IPS-15b (cell line): ENCODE data around the gene CCDC97.
A peak's percentile ranks its signal among the peaks of the same experiment; 100 is the strongest.

ENCODE experiments used
- H3K27me3 ChIP-seq: one replicate; pipeline ENCODE4 v1.6.1; 2013; ENCODE audit warnings: low read length; ENCODE audit not compliant: control insufficient read depth, insufficient read depth
- H3K36me3 ChIP-seq: one replicate; pipeline ENCODE4 v1.6.1; 2013; ENCODE audit warnings: low read length; ENCODE audit not compliant: control insufficient read depth, insufficient read depth
- H3K4me1 ChIP-seq: one replicate; pipeline ENCODE4 v1.6.1; 2013; ENCODE audit warnings: mild to moderate bottlenecking, low read length; ENCODE audit not compliant: control insufficient read depth, insufficient read depth
- H3K4me3 ChIP-seq: one replicate; pipeline ENCODE4 v1.5.1; 2013; ENCODE audit warnings: low read depth, low read length
- H3K9ac ChIP-seq: one replicate; pipeline ENCODE4 v1.6.1; 2013; ENCODE audit warnings: low read depth, mild to moderate bottlenecking, low read length
- H3K9me3 ChIP-seq: one replicate; pipeline ENCODE4 v1.6.1; 2013; ENCODE audit warnings: mild to moderate bottlenecking, low read length; ENCODE audit not compliant: control insufficient read depth, insufficient read depth

The CCDC97 gene

DNA sequence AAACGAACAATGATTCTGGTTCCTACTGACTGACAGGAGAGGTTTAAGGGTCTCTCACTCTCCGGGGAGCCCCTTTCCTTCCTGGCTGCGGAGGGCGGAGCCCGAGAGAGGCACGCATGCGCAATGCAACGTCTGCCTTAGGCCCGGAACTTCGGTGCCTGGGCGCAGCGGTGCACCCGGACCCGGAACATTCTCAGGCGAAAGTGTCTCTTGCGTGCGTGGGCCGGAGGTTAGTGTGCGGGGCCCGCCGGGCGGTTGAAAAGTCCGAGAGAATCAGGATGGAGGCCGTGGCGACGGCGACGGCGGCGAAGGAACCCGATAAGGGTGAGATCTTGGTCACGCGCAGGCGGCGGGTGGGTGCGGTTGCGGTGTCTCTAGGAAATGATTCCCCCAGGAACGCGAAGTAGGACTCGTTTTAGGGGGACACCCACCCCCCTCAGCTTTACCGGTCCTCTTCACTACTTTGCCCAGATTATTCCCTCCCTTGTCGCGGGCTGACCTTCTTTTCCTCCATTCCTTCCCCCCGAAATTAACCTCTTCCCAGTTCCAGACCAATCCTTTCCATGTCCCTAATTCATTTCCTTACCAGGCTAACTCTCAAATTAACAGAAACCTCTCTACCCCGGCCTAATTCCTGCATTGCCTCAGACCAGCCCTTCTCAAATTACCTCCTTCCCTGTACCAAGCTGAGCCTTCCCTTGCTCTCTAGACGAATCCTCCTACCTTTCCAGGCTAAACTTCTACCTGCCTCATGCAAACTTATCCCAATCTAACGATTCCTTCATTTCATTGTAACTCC, at the start of gene CCDC97:
Gene CCDC97, plus strand, starts transcription at position 140 of the 799 bp plus-strand sequence. Its CDS starts 139 bp downstream, at position 279.
- Histone ChIP-seq H3K9ac (peak within 1 kb of the TSS; percentile 96), H3K9me3 (no peaks in the 10 kb centered on the region), H3K36me3 (peaks cover 20% of the 10 kb centered on the region), H3K4me1 (peaks cover 10% of the 10 kb centered on the region), H3K27me3 (no peaks in the 10 kb centered on the region), H3K4me3 (peak within 1 kb of the TSS; percentile 80)

GRCh38 chr19:41261474-41262190, 48.3 kb upstream of the CCDC97 start:
- Histone ChIP-seq H3K27me3 (no peaks in the 10 kb centered on the region), H3K36me3 (peaks cover 19% of the 10 kb centered on the region), H3K9ac (no peak overlapping the region), H3K4me3 (peak overlapping the region; percentile 98), H3K9me3 (no peaks in the 10 kb centered on the region), H3K4me1 (peaks cover 2% of the 10 kb centered on the region)

DNA sequence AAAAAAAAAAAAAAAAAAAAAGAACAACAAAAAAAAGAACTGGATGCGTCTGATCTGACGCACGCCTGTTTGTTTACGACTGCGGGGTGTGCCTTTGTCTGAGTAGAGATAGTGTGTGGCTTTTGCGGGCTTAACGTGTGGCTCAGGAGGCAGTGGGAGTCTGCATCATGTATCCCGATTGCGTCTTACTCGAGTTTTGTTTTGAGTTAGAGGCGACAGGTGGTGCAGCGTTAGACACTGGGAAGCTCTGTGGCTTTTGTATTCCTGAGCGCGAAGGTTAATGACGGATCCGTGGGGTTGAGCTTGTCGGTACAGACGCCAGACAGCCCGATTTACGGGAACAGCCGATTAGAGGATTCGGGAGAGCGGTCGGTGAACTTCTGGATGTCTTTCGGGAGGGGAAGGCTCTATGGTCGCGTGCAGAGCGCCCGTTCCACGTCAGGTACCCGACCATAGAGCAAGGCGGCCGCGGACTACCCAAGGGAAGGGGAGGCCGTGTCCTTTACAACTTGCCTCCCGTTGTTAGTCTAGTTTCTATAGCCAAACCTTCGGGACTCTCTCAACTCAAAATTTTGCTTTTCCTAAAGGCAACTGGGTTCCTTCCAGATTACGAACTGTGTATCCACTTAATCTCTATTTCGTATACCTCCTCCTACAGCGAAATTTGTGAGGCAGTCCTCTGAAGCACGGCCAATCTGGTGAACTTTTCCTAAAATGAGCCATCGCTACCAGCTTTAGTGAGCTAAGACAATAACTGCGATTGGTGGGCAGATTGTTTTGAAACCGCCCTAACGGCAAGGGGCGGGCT, 46.7 kb upstream of the CCDC97 start:
- Histone ChIP-seq H3K4me1 (peaks cover 3% of the 10 kb centered on the region), H3K9ac (peak overlapping the region; percentile 97), H3K4me3 (peak overlapping the region; percentile 98), H3K36me3 (peaks cover 15% of the 10 kb centered on the region), H3K9me3 (no peaks in the 10 kb centered on the region), H3K27me3 (no peaks in the 10 kb centered on the region)

GRCh38 chr19:41263850-41264580, 46.0 kb upstream of the CCDC97 start, which contains the start of gene HNRNPUL1:
Gene HNRNPUL1 (plus strand): TSS chr19:41264372. CDS start chr19:41264504, 132 bp downstream.
- peaks cover 3% of the 10 kb centered on the region for H3K4me1 ChIP-seq
- H3K9me3 ChIP-seq: no peaks in the 10 kb centered on the region
- no peaks in the 10 kb centered on the region for H3K27me3 ChIP-seq
- peak within 1 kb of the TSS; percentile 97 for H3K9ac ChIP-seq
- H3K36me3 ChIP-seq: peaks cover 22% of the 10 kb centered on the region
- H3K4me3 ChIP-seq: peak within 1 kb of the TSS; percentile 98

DNA sequence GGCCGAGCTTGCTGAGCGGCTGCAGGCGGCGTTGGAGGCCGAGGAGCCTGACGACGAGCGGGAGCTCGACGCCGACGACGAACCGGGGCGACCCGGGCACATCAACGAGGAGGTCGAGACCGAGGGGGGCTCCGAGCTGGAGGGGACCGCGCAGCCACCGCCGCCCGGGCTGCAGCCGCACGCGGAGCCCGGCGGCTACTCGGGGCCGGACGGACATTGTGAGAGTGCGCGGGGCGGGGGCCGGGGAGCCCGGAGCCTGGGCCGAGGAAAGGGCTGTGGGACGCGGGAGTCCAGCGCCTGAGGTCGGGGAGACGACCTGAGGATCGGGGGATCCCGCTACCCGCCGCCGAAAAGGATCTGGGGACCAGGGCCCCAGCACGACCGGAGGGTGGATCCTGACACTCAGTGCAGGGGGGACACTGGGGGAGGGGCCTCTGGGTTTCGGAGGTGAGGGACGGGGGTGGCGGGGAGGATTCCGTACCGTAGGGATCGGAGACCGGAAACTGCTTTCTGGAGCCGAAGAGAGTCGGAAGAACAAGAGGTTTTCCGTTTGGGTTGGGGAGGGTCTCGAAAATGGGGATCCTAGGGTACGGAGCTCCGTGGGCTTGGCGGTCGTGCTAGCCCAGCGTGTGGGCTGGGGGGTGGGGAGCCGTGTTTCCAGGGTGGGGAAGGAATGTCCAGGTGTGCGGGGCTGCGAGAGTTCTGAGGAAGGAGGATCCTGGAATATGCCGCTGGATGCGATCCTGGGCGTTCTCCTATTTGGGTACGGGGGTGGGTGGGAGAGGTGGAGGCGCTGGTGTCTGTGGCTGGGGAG, 45.2 kb upstream of the CCDC97 start:
- Histone ChIP-seq H3K27me3 (no peaks in the 10 kb centered on the region), H3K9ac (peak overlapping the region; percentile 96), H3K4me3 (peak overlapping the region; percentile 87), H3K36me3 (peaks cover 22% of the 10 kb centered on the region), H3K9me3 (no peaks in the 10 kb centered on the region), H3K4me1 (peaks cover 3% of the 10 kb centered on the region)

DNA sequence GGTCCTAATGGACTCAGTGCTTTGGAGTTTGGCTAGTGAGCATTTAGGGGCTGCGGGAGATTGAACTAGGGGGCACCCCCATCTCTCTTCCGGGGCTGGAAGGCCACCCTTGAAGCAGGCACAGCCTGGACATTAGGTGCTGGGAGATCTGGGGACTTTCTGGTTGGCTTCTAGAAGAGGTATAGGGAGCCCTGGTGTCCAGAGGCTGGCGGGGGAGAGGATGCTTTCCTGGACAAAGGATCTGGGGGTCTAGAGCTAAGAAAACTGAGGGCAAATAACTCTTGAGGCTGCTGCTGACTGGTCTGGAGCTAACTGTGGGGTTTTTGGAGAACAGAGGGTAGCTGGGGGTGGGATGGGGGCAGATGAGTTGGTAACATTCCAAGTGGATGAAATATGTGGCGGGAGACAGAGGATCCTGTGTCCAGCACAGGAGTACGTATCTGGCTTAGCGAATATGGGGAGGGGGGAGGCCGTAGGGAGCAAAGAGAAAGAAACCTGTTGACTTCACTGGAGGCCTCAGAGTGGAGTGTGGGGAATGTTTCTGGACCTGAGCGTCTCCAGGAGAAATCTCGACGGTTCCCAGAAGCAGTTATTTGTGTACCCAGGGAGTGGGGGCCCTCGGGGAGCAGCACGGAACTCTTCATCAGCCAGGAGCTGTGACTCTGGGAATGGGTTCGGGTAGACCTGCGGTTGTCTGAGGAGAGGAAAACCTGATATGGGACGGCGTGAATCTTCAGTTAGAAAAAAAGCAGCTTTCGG, 44.4 kb upstream of the CCDC97 start:
- Histone ChIP-seq H3K27me3 (no peaks in the 10 kb centered on the region), H3K4me3 (peak overlapping the region; percentile 87), H3K4me1 (peaks cover 3% of the 10 kb centered on the region), H3K36me3 (peaks cover 29% of the 10 kb centered on the region), H3K9ac (peak overlapping the region; percentile 96), H3K9me3 (no peaks in the 10 kb centered on the region)

DNA sequence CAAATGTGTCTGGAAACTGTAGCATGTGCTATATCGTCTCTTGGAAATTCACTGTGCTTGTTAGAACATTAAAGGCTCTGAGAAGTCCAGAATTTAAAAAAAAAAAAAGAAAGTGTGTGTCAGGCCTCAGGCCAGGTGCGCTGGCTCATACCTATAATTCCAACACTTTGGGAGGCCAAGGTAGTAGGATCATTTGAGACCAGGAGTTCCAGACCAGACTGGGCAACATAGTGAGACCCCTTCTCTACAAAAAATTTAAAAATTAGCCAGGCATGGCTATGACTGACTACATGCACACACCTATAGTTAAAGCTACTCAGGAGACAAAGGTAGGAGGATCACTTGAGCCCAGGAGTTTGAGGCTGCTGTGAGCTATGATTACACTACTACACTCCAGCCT, 40.9 kb upstream of the CCDC97 start:
- no peak overlapping the region for H3K9ac ChIP-seq
- no peak overlapping the region for H3K4me3 ChIP-seq
- peaks cover 64% of the 10 kb centered on the region for H3K36me3 ChIP-seq
- no peaks in the 10 kb centered on the region for H3K9me3 ChIP-seq
- H3K4me1 ChIP-seq: peaks cover 3% of the 10 kb centered on the region
- H3K27me3 ChIP-seq: no peaks in the 10 kb centered on the region

- Histone ChIP-seq H3K9me3 (no peaks in the 10 kb centered on the region), H3K9ac (no peak overlapping the region), H3K4me1 (peaks cover 3% of the 10 kb centered on the region), H3K27me3 (no peaks in the 10 kb centered on the region), H3K4me3 (no peak overlapping the region), H3K36me3 (peaks cover 69% of the 10 kb centered on the region)
These were observed 40.4 kb upstream of the CCDC97 start for GRCh38 chr19:41269571-41269970.

DNA sequence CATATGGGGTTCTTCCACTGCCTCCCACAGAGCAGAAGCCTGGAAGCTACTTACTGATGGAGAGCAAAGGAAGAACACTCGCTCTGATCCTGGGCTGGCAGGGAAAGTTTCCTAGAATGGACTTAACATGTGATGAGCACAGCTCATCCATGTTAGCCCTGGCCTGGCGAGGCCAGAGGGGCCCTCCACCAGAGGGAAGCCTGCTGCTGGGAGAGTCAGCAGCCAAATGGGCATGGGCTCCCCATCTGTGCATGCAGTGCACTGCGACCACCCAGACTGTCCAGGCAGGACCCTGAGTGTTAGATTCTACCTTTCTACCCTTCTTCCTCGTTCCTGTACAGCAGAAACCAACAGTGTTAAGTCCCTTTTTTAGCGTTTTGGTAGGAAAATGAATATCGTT, 36.9 kb upstream of the CCDC97 start:
- Histone ChIP-seq H3K9me3 (no peaks in the 10 kb centered on the region), H3K36me3 (peaks cover 93% of the 10 kb centered on the region)

GRCh38 chr19:41274802-41275201, 35.2 kb upstream of the CCDC97 start:
- Histone ChIP-seq H3K36me3 (peaks cover 93% of the 10 kb centered on the region), H3K27me3 (no peaks in the 10 kb centered on the region), H3K4me1 (no peaks in the 10 kb centered on the region), H3K9me3 (no peaks in the 10 kb centered on the region), H3K4me3 (no peak overlapping the region), H3K9ac (no peak overlapping the region)

More for the DNA sequence above, 36.9 kb upstream of the CCDC97 start:
- no peak overlapping the region for H3K9ac ChIP-seq
- H3K4me1 ChIP-seq: no peaks in the 10 kb centered on the region
- H3K27me3 ChIP-seq: no peaks in the 10 kb centered on the region
- H3K4me3 ChIP-seq: no peak overlapping the region
